ENCODE measurements around the gene PAGR1. TPM values are rescaled to one million over a fixed set of nuclear protein-coding genes. Genes with fewer than 3 reads are reported as not detected.

The PAGR1 gene
- total and polyA plus RNA-seq, 2 of the 4 experiments (the other 2 are of a cell fraction): 10.6 to 22.1 TPM

GRCh38 chr16:29775742-29776408, 40.1 kb upstream of the PAGR1 start:
- intact Hi-C loops (cut with micrococcal nuclease): no loop called here
- ATAC-seq (ENCODE audit: low read depth): peak; percentile 60
- POLR2A ChIA-PET (ENCODE audit: unreplicated experiment): no interaction called here

More at GRCh38 chr16:29775742-29776408, 40.1 kb upstream of the PAGR1 start:
- H3K4me2 ChIP-seq (ENCODE audit: low read depth, low read length): no peak overlapping the region
- BruUV-seq (replicated peaks): no TSS peak
- no peaks in the 10 kb centered on the region for H4K20me1 ChIP-seq (ENCODE audit: insufficient read depth, low read length)
- no peak overlapping the region for H4K5ac ChIP-seq (ENCODE audit: low read depth, low read length)
- no peaks in the 10 kb centered on the region for H3K79me1 ChIP-seq (ENCODE audit: low read depth in 1 of 2, low read length in 2 of 2)
- peaks cover 1% of the 10 kb centered on the region; the same call in 1 of the 2 replicates for H3K4me1 ChIP-seq (ENCODE audit: control insufficient read depth, insufficient read depth, low read length)
- H2AK9ac ChIP-seq (replicated peaks; ENCODE audit: low read depth, low read length, poor library complexity): no peak overlapping the region
- H4K91ac ChIP-seq (ENCODE audit: insufficient read depth, low read depth, low read length): no peak overlapping the region
- dilution Hi-C loops (cut with HindIII; ENCODE audit: low sequenced_read_pairs, unreplicated experiment): no loop called here
- no peaks in the 10 kb centered on the region for H3K9me1 ChIP-seq (ENCODE audit: insufficient read depth, low read length)
- no peak for TF ChIP-seq CEBPB (IDR thresholded peaks at IDR 0.05; ENCODE audit: low read depth, low read length)
- TF ChIP-seq RAD21 (IDR thresholded peaks at IDR 0.05; ENCODE audit: low read length): no peak
- peak; percentile 21; the same call in 1 of the 2 replicates for TF ChIP-seq FOS (IDR thresholded peaks at IDR 0.05; ENCODE audit: low read depth, low read length)
- no peak for TF ChIP-seq MXI1 (IDR thresholded peaks at IDR 0.05; ENCODE audit: borderline replicate concordance, low read depth, low read length)
- TF ChIP-seq CTCF (conservative IDR thresholded peaks at IDR 0.05; ENCODE audit: low read depth, low read length): no peak
- no peak; the same call in 1 of the 2 replicates for TF ChIP-seq MAZ (IDR thresholded peaks at IDR 0.05; ENCODE audit: borderline replicate concordance, low read depth, low read length)
- no peak for TF ChIP-seq USF2 (IDR thresholded peaks at IDR 0.05; ENCODE audit: low read depth, low read length)
- no peak overlapping the region for H3K23ac ChIP-seq (ENCODE audit: low read depth, low read length)
- H2AK5ac ChIP-seq (ENCODE audit: low read depth, low read length): no peak overlapping the region
- H3K27ac ChIP-seq (ENCODE audit: insufficient read depth, low read length): no peak overlapping the region
- H2BK20ac ChIP-seq (ENCODE audit: low read depth, low read length): no peak overlapping the region
- H3K9me3 ChIP-seq (ENCODE audit: control insufficient read depth, insufficient read depth, low read length): no peaks in the 10 kb centered on the region
- no peak overlapping the region for H3K4me3 ChIP-seq (ENCODE audit: insufficient read depth, low read depth, low read length)
- H2BK5ac ChIP-seq (ENCODE audit: low read depth, low read length, poor library complexity, severe bottlenecking): no peak overlapping the region
- no peak overlapping the region for H3K14ac ChIP-seq (replicated peaks; ENCODE audit: low read depth, low read length)
- no peak overlapping the region for H4K8ac ChIP-seq (ENCODE audit: low read depth in 2 of 2, low read length in 2 of 2)
- H2AFZ ChIP-seq (replicated peaks; ENCODE audit: low read length, poor library complexity): no peak overlapping the region
- no peaks in the 10 kb centered on the region for H3K36me3 ChIP-seq (ENCODE audit: control insufficient read depth, insufficient read depth, low read length)
- H3K27me3 ChIP-seq (ENCODE audit: control insufficient read depth, insufficient read depth, low read length): peaks cover 25% of the 10 kb centered on the region
- in situ Hi-C loops (cut with MboI; ENCODE audit: low sequenced_read_pairs): no loop called here
- no peak overlapping the region for H3K18ac ChIP-seq (ENCODE audit: low read depth, low read length)
- no CpG with 5 or more reads among the region's 4 CpGs for WGBS, 2 experiments (ENCODE audit: extremely low coverage in 2 of 2, insufficient read length in 1 of 2)
- DNase-seq: peak; percentile 43
- H2BK15ac ChIP-seq (ENCODE audit: low read depth, low read length): no peak overlapping the region
- no peak overlapping the region for H3K4ac ChIP-seq (ENCODE audit: low read depth, low read length)
- no peak overlapping the region for H3K9ac ChIP-seq (ENCODE audit: low read depth, low read length)
- no peak overlapping the region for H3K56ac ChIP-seq (ENCODE audit: extremely low read depth, insufficient read depth, low read length)
- no peak overlapping the region for H2BK120ac ChIP-seq (ENCODE audit: low read depth, low read length)
- CTCF ChIA-PET: interaction anchor here (0.6 to 0.7 kb wide), 2 partner anchors 45 to 72 kb away, joined by 3 read pairs; no protein-coding TSS in a partner anchor
